ENCODE data around the gene C6orf52.

DNA sequence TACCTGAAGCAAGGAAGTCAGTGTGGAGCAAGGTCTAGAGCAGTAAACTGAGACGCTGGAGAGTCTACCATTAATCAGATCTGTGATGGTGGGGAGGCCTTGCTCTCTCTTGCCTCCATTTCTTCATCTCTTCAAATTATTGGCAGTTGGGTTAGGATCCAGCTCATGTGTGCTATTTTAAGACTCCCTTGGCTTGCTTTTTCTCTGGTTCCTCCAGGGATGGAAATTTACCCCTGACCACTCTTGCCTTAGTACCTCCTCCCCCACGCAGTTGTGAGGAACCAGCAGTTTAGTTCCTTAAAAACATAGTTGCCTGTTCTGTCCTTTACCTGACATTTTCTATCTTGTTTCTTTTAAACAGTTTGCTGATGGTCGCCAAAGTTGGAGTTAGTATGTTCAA, 35.8 kb upstream of the C6orf52 start:
- TF ChIP-seq, protein P1, sequence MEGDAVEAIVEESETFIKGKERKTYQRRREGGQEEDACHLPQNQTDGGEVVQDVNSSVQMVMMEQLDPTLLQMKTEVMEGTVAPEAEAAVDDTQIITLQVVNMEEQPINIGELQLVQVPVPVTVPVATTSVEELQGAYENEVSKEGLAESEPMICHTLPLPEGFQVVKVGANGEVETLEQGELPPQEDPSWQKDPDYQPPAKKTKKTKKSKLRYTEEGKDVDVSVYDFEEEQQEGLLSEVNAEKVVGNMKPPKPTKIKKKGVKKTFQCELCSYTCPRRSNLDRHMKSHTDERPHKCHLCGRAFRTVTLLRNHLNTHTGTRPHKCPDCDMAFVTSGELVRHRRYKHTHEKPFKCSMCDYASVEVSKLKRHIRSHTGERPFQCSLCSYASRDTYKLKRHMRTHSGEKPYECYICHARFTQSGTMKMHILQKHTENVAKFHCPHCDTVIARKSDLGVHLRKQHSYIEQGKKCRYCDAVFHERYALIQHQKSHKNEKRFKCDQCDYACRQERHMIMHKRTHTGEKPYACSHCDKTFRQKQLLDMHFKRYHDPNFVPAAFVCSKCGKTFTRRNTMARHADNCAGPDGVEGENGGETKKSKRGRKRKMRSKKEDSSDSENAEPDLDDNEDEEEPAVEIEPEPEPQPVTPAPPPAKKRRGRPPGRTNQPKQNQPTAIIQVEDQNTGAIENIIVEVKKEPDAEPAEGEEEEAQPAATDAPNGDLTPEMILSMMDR (IDR thresholded peaks at IDR 0.05; ENCODE audit: low read depth, low read length, missing input control): no peak
- TF ChIP-seq FOXA2 (IDR thresholded peaks at IDR 0.05): no peak
